Natural killer cell (primary cell): Measurements from ENCODE around the gene ST6GALNAC3. TPM values are rescaled to one million over a fixed set of nuclear protein-coding genes. Genes with fewer than 3 reads are reported as not detected.

Source experiments
- ATAC-seq, 3 donors: fragments of 150-1000 bp in 2 of 3; fragments of 200-7000 bp in 1 of 3; cut with Tn5 transposase; 1 replicate in 1 of 3; 2 replicates in 2 of 3; pipeline ENCODE4 v1.10.0; 2021; ENCODE audit warnings: mild to moderate bottlenecking in 2 of 3, moderate library complexity in 2 of 3
- DNase-seq, 2 donors: peaks; one replicate each; pipeline versions ENCODE4 v3.0.0 to v3.0.0-alpha.2; 2013 to 2021; ENCODE audit warnings: mixed read lengths in 1 of 2
- H3K27ac ChIP-seq: one replicate; pipeline ENCODE4 v1.5.1; 2013; ENCODE audit warnings: mild to moderate bottlenecking, low read length
- H3K27me3 ChIP-seq: one replicate; pipeline ENCODE4 v1.6.1; 2013; ENCODE audit warnings: low read length; ENCODE audit not compliant: control insufficient read depth, insufficient read depth
- H3K36me3 ChIP-seq: one replicate; pipeline ENCODE4 v1.6.1; 2013; ENCODE audit warnings: low read length; ENCODE audit not compliant: control insufficient read depth, insufficient read depth
- H3K4me1 ChIP-seq: one replicate; pipeline ENCODE4 v1.6.1; 2013; ENCODE audit warnings: low read length; ENCODE audit not compliant: control insufficient read depth, insufficient read depth
- H3K4me3 ChIP-seq: one replicate; pipeline ENCODE4 v1.5.1; 2013; ENCODE audit warnings: low read length
- H3K9me3 ChIP-seq: one replicate; pipeline ENCODE4 v1.6.1; 2013; ENCODE audit warnings: low read length; ENCODE audit not compliant: control insufficient read depth, insufficient read depth
- H3K27ac Mint-ChIP-seq, 2 donors: one replicate each; pipeline ENCODE4 v1.8.0; 2022; ENCODE audit warnings: mild to moderate bottlenecking in 2 of 2, mixed read lengths in 2 of 2, moderate library complexity in 1 of 2
- H3K27me3 Mint-ChIP-seq, 2 donors: one replicate each; pipeline ENCODE4 v1.8.0; 2022; ENCODE audit warnings: low read depth in 2 of 2, mixed read lengths in 2 of 2
- H3K36me3 Mint-ChIP-seq: one replicate; pipeline ENCODE4 v1.8.0; 2022; ENCODE audit warnings: mixed read lengths
- H3K4me1 Mint-ChIP-seq, 2 donors: one replicate each; pipeline ENCODE4 v1.8.0; 2022; ENCODE audit warnings: mixed read lengths in 2 of 2
- H3K4me3 Mint-ChIP-seq: one replicate; pipeline ENCODE4 v1.8.0; 2022; ENCODE audit warnings: mild to moderate bottlenecking, moderate library complexity, mixed read lengths
- H3K9me3 Mint-ChIP-seq, 2 donors: one replicate each; pipeline ENCODE4 v1.8.0; 2022; ENCODE audit warnings: mixed read lengths in 2 of 2
- WGBS: methylation state at CpG from one replicate; pipeline ENCODE4 v1.1.7; 2013; ENCODE audit warnings: missing lambda C conversion rate; ENCODE audit not compliant: insufficient coverage; 5-methylcytosine and 5-hydroxymethylcytosine counted together
- intact Hi-C: fragments of 100-400 bp; cut with micrococcal nuclease; formaldehyde crosslinking; loops from one replicate; pipeline ENCODE4 v1.14.2; 2022
- total RNA-seq, 4 donors: library from RNA; stranded (reverse); fragments of 120-200 nt in 1 of 4; gene quantifications; one replicate each; pipeline versions ENCODE4 v1.2.3 to v1.2.4, GENCODE V29; 2013 to 2022
- TF ChIP-seq, protein P1 (sequence below): fragments of 200-600 bp; IDR thresholded peaks from one replicate; pipeline ENCODE4 v1.8.0; 2022; ENCODE audit warnings: antibody characterized with exemption

The ST6GALNAC3 gene
- total RNA-seq, 3 donors from 2014 or later (not counting 1 experiment from before 2014, with no cell fraction given), result not detected

DNA sequence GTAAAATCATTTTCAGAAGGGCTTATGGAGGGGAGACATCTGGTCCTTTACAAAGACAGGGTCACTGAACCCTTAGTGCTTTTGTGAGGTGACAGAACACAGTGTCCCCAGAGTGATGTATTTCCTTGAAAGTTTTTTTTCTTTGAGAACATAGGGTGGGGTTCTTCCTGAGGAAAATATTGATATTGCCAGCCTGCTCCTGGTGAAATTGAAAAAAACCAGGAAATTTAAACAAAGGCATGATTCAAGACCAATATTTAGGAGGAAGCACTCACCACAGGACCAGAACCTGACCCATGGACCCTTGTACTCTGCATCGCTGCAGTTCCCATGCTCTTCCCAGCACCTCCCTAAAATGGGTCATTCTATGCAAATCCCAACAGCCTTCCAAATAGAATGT lies 63.7 kb downstream of the ST6GALNAC3 start:
- no peaks in the 10 kb centered on the region for H3K4me1 Mint-ChIP-seq
- no peak for DNase-seq
- intact Hi-C loops, result no loop called here

DNA sequence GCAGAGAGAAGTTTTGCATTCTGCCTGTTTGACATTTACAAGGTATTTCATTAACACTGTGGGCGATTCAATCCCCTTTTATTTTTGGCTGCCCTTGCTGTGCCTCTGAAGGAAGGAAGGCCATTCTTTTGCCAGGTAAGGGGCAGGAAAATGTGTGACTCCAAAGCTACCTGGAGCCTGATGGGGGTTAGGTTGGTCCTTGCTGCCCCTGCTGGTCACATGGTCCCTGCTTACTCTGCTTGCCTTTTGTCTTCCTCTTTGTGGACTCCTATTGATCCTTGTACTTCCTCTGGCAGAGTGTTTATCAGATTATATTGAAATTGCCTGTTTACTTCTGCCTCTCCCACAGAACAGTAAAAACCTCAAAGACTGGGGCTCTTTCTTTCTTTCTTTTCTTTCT lies 65.7 kb downstream of the ST6GALNAC3 start:
- no peak for DNase-seq
- Mint-ChIP-seq H3K9me3 (no peaks in the 10 kb centered on the region), H3K4me3 (no peak overlapping the region), H3K27me3 (peaks cover 0 to 4% of the 10 kb centered on the region in 2 donors), H3K4me1 (no peaks in the 10 kb centered on the region), H3K36me3 (no peaks in the 10 kb centered on the region), H3K27ac (no peak overlapping the region)
- Histone ChIP-seq H3K27ac (no peak overlapping the region), H3K4me1 (no peaks in the 10 kb centered on the region), H3K27me3 (no peaks in the 10 kb centered on the region), H3K36me3 (no peaks in the 10 kb centered on the region), H3K4me3 (no peak overlapping the region), H3K9me3 (no peaks in the 10 kb centered on the region)
- 87% methylated on average over 1 of the region's 1 CpG for WGBS
- ATAC-seq, result no peak
- intact Hi-C loops, result no loop called here
- TF ChIP-seq, protein P1, sequence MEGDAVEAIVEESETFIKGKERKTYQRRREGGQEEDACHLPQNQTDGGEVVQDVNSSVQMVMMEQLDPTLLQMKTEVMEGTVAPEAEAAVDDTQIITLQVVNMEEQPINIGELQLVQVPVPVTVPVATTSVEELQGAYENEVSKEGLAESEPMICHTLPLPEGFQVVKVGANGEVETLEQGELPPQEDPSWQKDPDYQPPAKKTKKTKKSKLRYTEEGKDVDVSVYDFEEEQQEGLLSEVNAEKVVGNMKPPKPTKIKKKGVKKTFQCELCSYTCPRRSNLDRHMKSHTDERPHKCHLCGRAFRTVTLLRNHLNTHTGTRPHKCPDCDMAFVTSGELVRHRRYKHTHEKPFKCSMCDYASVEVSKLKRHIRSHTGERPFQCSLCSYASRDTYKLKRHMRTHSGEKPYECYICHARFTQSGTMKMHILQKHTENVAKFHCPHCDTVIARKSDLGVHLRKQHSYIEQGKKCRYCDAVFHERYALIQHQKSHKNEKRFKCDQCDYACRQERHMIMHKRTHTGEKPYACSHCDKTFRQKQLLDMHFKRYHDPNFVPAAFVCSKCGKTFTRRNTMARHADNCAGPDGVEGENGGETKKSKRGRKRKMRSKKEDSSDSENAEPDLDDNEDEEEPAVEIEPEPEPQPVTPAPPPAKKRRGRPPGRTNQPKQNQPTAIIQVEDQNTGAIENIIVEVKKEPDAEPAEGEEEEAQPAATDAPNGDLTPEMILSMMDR, result no peak

More for the DNA sequence above, 63.7 kb downstream of the ST6GALNAC3 start:
- H3K36me3 Mint-ChIP-seq, result no peaks in the 10 kb centered on the region
- Histone ChIP-seq H3K36me3 (no peaks in the 10 kb centered on the region), H3K27ac (no peak overlapping the region), H3K9me3 (no peaks in the 10 kb centered on the region), H3K27me3 (no peaks in the 10 kb centered on the region), H3K4me3 (no peak overlapping the region), H3K4me1 (no peaks in the 10 kb centered on the region)
- no peak for ATAC-seq
- H3K27me3 Mint-ChIP-seq, result peaks cover 0 to 4% of the 10 kb centered on the region in 2 donors
- TF ChIP-seq, protein P1, result no peak
- H3K4me3 Mint-ChIP-seq, result no peak overlapping the region
- no peak overlapping the region for H3K27ac Mint-ChIP-seq
- no peaks in the 10 kb centered on the region for H3K9me3 Mint-ChIP-seq
- 96% methylated on average over 1 of the region's 1 CpG for WGBS

DNA sequence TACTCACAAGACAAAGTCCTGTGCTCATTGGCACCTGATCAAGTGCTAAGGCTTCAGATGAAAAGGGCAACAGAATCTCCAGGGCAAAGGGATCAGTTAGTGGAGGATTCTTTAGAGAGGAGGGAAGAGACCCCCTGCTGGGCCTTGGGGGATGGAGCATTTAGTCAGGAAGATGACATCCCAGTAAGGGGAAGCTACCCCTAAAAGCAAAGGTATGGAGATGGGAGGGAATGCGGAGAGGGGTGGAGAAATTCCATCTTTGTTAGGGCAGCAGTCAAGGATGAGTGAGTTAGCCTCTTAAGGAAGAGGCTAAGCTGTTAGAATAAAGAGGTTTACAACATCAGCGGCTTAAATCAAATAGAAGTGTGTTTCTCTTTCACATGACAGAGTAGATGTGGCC lies 67.4 kb downstream of the ST6GALNAC3 start:
- no peak for DNase-seq
- H3K27ac Mint-ChIP-seq, result no peak overlapping the region
- H3K4me1 ChIP-seq, result no peaks in the 10 kb centered on the region
- H3K27me3 Mint-ChIP-seq, result peaks cover 0 to 6% of the 10 kb centered on the region in 2 donors
- H3K36me3 Mint-ChIP-seq, result no peaks in the 10 kb centered on the region
- TF ChIP-seq, protein P1, result no peak
- 90% methylated on average over 2 of the region's 2 CpGs for WGBS
- intact Hi-C loops, result no loop called here
- H3K27me3 ChIP-seq, result no peaks in the 10 kb centered on the region
- H3K4me1 Mint-ChIP-seq, result no peaks in the 10 kb centered on the region
- no peaks in the 10 kb centered on the region for H3K9me3 ChIP-seq
- H3K27ac ChIP-seq, result no peak overlapping the region
- H3K4me3 Mint-ChIP-seq, result no peak overlapping the region
- no peaks in the 10 kb centered on the region for H3K9me3 Mint-ChIP-seq
- H3K4me3 ChIP-seq, result no peak overlapping the region
- no peak for ATAC-seq
- H3K36me3 ChIP-seq, result no peaks in the 10 kb centered on the region

DNA sequence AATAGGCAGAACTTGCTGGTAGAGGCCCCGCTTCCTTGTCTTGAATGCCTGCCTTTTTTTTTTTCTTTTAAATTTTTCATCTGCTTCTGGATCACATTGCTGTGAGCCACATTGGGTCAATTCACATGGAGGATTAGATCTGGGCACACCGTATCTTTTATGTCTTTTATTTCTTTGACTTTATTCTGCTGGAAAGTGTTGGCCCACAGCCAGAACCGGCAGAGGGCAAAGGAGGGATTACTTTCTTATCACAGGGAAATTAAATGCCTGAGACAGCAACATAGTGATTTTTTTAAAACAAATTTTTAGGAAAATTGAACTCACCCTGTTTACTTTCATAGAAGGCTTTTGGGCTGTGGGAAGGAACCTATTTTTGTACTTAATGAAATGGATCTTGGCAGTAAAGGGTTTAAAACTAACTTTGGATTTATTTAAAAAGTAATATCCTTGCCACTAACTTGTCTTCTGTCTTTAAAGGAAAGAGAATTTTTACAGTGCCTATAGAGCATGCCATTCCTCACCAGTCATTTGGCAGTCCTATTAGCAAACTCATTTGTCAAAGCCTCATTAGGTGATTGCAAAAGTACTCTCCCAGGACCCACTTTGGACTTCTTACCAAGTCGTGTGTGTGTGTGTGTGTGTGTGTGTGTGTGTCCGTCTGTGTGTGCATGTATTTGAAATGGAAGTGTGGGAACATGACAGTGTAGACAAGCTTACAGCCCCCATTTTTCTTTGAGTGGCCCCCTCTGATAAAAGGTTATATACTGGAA lies 68.4 kb downstream of the ST6GALNAC3 start:
- Histone ChIP-seq H3K9me3 (no peaks in the 10 kb centered on the region), H3K4me3 (no peak overlapping the region), H3K36me3 (no peaks in the 10 kb centered on the region), H3K27ac (no peak overlapping the region), H3K4me1 (no peaks in the 10 kb centered on the region), H3K27me3 (no peaks in the 10 kb centered on the region)
- Mint-ChIP-seq H3K9me3 (no peaks in the 10 kb centered on the region), H3K4me1 (no peaks in the 10 kb centered on the region), H3K36me3 (no peaks in the 10 kb centered on the region), H3K4me3 (no peak overlapping the region), H3K27ac (no peak overlapping the region), H3K27me3 (peaks cover 0 to 12% of the 10 kb centered on the region in 2 donors)
- intact Hi-C loops, result no loop called here
- ATAC-seq (no peak), DNase-seq (no peak)
- WGBS, result 70% methylated on average over 5 of the region's 5 CpGs
- TF ChIP-seq, protein P1, result no peak
